GM12873 (cell line): ENCODE results near the gene RNU6-1.

ENCODE experiments used
- TF ChIP-seq, protein P1 (sequence below): IDR thresholded peaks from 2 replicates; pipeline ENCODE4 v1.5.1; 2012; ENCODE audit warnings: low read depth, mild to moderate bottlenecking, moderate library complexity, low read length, control low read depth; ENCODE audit not compliant: insufficient read depth; ENCODE audit errors: missing control alignments

The RNU6-1 gene

GRCh38 chr15:67831363-67831762 lies 8.5 kb downstream of the RNU6-1 start:
- TF ChIP-seq, protein P1, sequence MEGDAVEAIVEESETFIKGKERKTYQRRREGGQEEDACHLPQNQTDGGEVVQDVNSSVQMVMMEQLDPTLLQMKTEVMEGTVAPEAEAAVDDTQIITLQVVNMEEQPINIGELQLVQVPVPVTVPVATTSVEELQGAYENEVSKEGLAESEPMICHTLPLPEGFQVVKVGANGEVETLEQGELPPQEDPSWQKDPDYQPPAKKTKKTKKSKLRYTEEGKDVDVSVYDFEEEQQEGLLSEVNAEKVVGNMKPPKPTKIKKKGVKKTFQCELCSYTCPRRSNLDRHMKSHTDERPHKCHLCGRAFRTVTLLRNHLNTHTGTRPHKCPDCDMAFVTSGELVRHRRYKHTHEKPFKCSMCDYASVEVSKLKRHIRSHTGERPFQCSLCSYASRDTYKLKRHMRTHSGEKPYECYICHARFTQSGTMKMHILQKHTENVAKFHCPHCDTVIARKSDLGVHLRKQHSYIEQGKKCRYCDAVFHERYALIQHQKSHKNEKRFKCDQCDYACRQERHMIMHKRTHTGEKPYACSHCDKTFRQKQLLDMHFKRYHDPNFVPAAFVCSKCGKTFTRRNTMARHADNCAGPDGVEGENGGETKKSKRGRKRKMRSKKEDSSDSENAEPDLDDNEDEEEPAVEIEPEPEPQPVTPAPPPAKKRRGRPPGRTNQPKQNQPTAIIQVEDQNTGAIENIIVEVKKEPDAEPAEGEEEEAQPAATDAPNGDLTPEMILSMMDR: no peak

DNA sequence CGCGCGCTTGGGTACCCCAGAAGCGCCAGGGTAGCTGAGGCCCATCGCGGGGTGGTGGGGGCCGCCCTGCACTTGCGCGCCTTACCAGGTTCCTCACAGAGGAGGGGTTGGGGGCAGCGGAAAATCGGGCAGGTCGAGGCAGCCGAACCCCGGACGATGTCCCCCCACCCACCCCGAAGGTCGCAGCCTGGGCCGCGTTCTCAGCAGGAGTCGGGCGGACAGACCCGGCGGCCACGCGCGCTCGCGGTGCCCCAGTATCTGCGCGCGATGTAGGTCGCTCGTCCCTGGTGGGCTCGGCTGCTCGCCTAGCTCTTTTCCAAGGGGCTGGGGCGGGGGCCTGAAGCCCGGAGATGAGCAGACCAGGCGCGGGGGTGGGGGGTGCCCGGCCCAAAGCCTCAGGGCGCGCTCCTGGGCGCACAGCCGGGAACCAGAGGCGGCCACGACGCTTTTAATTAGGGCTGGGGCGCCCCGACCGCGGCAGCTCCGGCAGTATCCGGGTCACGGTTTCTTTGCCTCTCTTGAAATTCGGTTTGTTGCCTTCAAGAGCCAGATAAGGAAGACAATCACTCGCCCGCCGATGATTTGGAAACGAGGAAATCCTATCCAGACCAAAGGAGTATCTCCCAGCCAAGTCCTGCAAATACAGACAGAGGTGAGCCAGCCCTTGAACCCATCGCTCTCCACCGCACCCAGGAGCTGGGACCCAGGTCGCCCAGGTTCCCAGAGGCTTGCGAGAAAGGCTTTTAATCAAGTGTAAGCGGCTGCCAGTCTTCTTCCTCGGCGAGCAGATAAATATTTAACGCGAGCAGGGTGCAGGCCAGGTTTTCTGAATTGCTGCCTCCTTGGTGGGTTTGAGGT lies 10.0 kb downstream of the RNU6-1 start:
- TF ChIP-seq, protein P1: no peak

DNA sequence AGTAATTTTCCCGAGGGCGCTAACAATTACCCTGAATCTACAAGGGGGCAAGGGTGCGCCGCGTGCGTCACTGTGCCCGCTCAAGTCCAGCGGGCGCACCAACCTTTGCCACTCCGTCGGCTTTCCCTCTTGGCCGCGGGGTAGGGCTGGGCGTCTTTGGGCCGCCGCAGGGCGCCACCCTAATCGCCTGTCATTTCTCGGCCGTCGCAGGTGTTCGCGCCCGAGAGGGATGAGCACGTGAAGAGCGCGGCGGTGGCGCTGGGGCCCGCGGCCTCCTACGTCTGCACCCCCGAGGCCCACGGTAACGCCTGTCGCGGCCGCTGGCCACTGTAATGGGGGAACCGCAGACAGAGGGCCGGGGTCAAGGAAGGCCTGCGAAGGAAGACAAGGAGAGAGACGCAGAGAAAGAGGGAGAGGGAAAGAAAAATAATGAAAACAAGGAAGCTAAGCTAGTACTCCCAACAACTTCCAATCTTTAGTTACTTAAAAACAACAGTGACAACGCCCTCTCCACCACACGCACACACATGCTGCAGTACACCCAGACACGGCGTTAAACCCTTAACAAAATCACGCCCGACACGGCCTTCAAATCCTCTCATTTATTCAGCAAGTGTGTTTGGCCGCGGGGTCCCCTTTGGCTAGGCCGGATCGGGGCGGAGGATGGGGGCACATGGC lies 10.7 kb downstream of the RNU6-1 start:
- TF ChIP-seq, protein P1: no peak

- TF ChIP-seq, protein P1: no peak
Measured at GRCh38 chr15:67828278-67828968, 11.4 kb downstream of the RNU6-1 start.

GRCh38 chr15:67827562-67828277 lies 12.1 kb downstream of the RNU6-1 start:
- TF ChIP-seq, protein P1: no peak

DNA sequence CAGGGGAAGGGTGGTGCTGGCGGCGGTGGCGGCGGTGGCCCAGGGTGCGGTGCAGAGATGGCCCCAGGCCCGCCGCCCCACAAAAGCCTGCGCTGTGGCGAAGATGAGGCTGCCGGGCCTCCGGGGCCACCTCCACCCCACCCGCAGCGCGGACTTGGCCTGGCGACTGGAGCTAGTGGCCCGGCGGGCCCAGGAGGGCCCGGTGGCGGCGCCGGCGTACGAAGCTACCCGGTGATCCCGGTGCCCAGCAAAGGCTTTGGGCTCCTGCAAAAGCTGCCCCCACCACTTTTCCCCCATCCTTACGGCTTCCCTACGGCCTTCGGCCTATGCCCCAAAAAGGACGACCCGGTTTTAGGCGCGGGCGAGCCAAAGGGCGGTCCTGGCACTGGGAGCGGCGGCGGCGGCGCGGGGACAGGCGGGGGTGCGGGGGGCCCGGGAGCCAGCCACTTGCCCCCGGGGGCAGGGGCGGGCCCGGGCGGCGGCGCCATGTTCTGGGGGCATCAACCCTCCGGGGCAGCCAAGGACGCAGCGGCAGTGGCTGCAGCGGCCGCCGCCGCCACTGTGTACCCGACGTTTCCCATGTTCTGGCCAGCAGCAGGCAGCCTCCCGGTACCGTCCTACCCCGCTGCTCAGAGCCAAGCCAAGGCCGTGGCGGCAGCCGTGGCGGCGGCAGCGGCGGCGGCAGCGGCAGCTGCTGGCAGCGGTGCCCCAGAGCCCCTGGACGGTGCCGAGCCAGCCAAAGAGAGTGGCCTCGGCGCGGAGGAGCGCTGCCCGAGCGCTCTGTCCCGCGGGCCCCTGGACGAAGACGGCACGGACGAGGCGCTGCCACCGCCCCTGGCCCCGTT lies 12.9 kb downstream of the RNU6-1 start:
- TF ChIP-seq, protein P1: no peak
